ENCODE results near the gene CDIP1. TPM values are rescaled to one million over a fixed set of nuclear protein-coding genes. Genes with fewer than 3 reads are reported as not detected.

The CDIP1 gene
- total and polyA plus RNA-seq, 8 donors, result 13.6 to 24.4 (median 18.9) TPM

DNA sequence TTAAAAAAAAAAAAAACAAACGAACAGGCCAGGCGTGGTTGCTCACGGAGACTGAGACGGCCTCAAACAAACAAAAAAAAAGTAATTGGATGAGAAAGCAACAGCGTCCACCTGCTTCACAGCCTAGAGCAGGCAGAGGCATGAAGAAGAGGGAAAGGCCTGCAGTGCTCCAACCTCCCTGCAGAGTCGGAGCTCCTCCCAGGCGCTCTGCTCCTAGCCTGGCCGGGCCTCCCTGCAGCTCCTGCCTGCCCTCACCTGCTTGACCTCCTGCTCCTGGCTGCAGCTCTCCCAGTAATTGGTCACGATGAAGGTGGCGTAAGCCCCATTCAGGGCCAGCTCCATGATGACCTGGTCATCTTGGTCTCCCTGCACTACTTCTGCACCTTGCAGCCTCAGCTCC is 69.6 kb downstream of the CDIP1 start:
- Histone ChIP-seq H3K4me3 (no peak overlapping the region), H3K27me3 (no peaks in the 10 kb centered on the region), H3K27ac (no peak overlapping the region), H3K36me3 (peaks cover 0 to 14% (median 5%) of the 10 kb centered on the region in 3 donors), H3K4me1 (no peaks in the 10 kb centered on the region), H3K9me3 (no peaks in the 10 kb centered on the region)
- WGBS, 2 donors, result 85 to 87% methylated on average over 10 of the region's 10 CpGs
- intact Hi-C loops (cut with DNase I), result no loop called here
- FAIRE-seq (no peak), DNase-seq (peak in 1 of 6 donors; percentile 49), ATAC-seq (no peak)
- TF ChIP-seq, protein P1, sequence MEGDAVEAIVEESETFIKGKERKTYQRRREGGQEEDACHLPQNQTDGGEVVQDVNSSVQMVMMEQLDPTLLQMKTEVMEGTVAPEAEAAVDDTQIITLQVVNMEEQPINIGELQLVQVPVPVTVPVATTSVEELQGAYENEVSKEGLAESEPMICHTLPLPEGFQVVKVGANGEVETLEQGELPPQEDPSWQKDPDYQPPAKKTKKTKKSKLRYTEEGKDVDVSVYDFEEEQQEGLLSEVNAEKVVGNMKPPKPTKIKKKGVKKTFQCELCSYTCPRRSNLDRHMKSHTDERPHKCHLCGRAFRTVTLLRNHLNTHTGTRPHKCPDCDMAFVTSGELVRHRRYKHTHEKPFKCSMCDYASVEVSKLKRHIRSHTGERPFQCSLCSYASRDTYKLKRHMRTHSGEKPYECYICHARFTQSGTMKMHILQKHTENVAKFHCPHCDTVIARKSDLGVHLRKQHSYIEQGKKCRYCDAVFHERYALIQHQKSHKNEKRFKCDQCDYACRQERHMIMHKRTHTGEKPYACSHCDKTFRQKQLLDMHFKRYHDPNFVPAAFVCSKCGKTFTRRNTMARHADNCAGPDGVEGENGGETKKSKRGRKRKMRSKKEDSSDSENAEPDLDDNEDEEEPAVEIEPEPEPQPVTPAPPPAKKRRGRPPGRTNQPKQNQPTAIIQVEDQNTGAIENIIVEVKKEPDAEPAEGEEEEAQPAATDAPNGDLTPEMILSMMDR (IDR thresholded peaks at IDR 0.05), result no peak

DNA sequence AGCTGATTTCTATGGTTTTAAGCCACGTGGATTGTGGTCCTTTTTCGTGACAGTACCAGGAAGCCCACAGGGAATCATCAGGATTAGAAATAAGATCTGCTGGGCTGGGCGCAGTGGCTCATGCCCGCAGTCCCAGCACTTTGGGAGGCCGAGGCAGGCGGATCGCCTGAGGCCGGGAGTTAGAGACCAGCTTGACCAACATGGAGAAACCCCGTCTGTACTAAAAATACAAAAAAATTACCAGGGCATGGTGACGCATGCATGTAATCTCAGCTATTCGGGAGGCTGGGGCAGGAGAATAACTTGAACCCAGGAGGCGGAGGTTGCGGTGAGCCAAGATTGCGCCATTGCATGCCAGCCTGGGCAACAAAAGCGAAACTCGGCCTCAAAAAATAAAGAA is 70.7 kb downstream of the CDIP1 start:
- Histone ChIP-seq H3K27ac (no peak overlapping the region), H3K4me1 (no peaks in the 10 kb centered on the region), H3K36me3 (peaks cover 0 to 18% (median 5%) of the 10 kb centered on the region in 3 donors), H3K9me3 (no peaks in the 10 kb centered on the region), H3K4me3 (no peak overlapping the region), H3K27me3 (no peaks in the 10 kb centered on the region)
- TF ChIP-seq, protein P1 (IDR thresholded peaks at IDR 0.05), result no peak
- FAIRE-seq (no peak), ATAC-seq (no peak), DNase-seq (peak in 1 of 6 donors; percentile 15)
- intact Hi-C loops (cut with DNase I), result no loop called here
- WGBS, 2 donors, result 95 to 97% methylated on average over 16 of the region's 16 CpGs

DNA sequence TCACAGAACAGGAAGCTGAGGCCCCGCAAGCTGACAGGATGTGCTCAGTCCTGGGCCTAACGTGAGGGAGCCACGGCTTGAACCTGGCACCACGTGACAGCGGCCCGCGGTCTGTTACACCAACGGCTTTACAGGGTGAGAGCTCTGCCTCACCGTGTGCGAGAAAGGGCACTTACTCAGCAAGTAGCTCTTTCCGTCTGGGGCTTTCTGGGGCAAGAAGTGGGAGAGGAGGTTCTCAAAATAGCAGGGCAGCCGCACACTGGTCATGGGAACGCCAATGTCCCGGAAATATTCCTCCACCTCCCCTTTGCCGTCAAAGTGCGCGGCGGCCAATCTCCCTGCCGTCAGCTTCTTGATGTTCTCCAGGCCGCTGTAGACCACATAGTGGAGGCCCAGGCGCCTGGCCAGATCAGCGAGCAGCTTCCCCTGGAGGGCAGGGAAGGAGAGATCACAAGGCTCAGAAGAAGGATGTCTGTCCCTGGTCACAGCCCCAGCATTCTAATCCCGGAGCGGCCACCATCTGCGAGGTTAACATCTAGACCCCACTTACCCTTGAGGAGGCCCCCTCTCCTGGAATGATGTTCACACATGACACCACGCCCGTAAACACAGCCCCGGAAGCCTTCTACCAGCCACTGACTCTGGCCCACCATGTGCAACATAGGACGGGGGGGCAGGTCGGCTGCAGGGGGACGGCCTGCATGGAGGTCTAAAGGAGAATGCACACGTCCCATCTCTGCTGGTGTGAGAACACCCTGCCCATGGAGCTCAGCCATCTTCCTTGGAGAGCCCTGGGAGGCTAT is 72.4 kb downstream of the CDIP1 start:
- WGBS, 2 donors, result 91 to 92% methylated on average over 32 of the region's 32 CpGs
- H3K36me3 ChIP-seq, result peaks cover 0 to 18% (median 5%) of the 10 kb centered on the region in 3 donors
- no peaks in the 10 kb centered on the region for H3K4me1 ChIP-seq
- FAIRE-seq (no peak), DNase-seq (peak in 1 of 6 donors; percentile 57), ATAC-seq (peak in 3 of 4 donors; percentile 13 to 37 (median 26))
- H3K27me3 ChIP-seq, result no peaks in the 10 kb centered on the region
- intact Hi-C loops (cut with DNase I), result no loop called here
- TF ChIP-seq, protein P1 (IDR thresholded peaks at IDR 0.05), result no peak
- H3K4me3 ChIP-seq, result no peak overlapping the region
- H3K27ac ChIP-seq, result no peak overlapping the region
- no peaks in the 10 kb centered on the region for H3K9me3 ChIP-seq

DNA sequence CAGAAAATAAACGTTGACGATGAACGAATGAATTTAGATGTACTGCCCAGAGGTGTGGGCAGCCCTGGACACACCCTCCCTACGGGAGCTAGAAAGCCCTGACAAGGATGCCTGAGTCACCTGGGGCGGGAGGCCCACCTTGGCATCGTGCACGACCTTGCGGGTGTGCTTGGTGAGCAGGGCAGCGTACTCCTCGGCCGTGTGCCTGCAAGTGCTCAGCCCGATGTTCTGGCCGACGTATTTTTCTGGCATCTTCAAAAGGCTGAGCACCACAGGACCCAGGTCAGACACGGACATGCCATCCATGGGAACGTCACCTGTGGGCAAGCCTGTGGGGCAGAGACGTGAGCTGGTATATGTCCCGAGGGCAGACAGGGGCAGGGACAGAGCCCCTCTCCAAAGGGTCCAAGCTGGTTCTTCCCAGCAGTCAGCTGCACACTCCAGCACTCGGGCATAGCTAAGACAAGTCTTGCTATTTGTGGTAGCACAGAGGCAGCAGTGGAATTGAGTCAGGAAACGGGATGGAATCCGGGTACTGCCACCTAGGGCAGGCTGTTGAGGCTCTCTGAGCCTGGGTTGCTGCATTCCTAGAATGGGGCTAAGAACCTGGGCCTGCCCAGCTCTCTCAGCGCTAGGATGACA is 74.9 kb downstream of the CDIP1 start:
- ATAC-seq (no peak), FAIRE-seq (no peak), DNase-seq (no peak)
- Histone ChIP-seq H3K27me3 (no peaks in the 10 kb centered on the region), H3K4me1 (no peaks in the 10 kb centered on the region), H3K4me3 (no peak overlapping the region), H3K27ac (no peak overlapping the region), H3K36me3 (peaks cover 0 to 8% (median 3%) of the 10 kb centered on the region in 3 donors), H3K9me3 (no peaks in the 10 kb centered on the region)
- intact Hi-C loops (cut with DNase I), result no loop called here
- TF ChIP-seq, protein P1 (IDR thresholded peaks at IDR 0.05), result no peak
- WGBS, 2 donors, result 83 to 89% methylated on average over 22 of the region's 22 CpGs

All from pancreas (tissue), 10 donors.